ENCODE data around the gene PER1.

GRCh38 chr17:8153525-8153956 is 1.3 kb upstream of the PER1 start:
- TF ChIP-seq CTCF (IDR thresholded peaks at IDR 0.05) (no peak), POLR2A (IDR thresholded peaks at IDR 0.05) (no peak)
